ENCODE measurements around the gene PRDM16. TPM values are rescaled to one million over a fixed set of nuclear protein-coding genes. Genes with fewer than 3 reads are reported as not detected.

The PRDM16 gene
- total RNA-seq, 1 experiment from 2014 or later: not detected

DNA sequence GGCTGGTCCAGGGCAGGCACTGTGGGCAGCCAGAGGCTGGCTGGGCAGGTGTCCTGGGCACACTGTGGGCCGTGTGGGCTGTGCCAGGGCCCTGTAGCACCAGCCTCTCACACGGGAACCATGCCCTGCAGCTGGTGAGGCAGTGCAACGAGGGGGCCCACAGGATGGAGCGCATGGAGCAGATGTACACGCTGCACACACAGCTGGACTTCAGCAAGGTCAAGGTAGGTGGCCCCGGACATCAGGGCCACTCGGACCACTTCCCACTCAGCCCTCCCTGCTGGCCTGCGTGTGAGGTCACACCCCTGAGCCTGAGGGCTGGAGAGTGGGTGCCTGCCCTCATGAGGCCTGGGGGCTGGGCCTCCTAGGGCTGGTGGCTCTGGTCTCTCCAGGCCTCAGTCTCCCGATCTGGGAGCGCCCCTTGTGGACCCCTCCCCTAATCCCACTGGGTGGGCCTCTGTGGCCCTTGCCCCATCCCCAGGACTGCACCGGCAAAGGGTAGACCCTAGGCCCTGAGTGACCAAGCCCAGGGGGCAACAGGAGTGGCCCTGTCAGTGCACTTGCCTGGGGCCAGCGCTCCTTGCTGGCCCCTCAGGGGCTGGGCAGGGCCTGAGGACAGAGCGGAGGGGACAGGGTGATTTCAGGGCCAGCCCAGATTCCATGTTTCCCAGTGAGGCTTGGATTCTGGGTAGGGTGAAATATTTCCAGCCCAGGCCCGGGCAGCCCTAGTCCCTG, 407.0 kb downstream of the PRDM16 start:
- no TSS peak for BruUV-seq (replicated peaks)
- no peak overlapping the region for H3K4me3 Mint-ChIP-seq (ENCODE audit: unreplicated experiment)
- intact Hi-C loops (cut with micrococcal nuclease): no loop called here
- H3K36me3 Mint-ChIP-seq (ENCODE audit: insufficient read depth, unreplicated experiment): peaks cover 6% of the 10 kb centered on the region
- no peak overlapping the region for H3K27ac Mint-ChIP-seq (ENCODE audit: low read depth, unreplicated experiment)
- ChIA-PET POLR2A (no interaction called here), CTCF (no interaction called here)
- peaks cover 12% of the 10 kb centered on the region for H3K4me1 Mint-ChIP-seq (ENCODE audit: insufficient read depth, unreplicated experiment)
- H3K27me3 Mint-ChIP-seq (ENCODE audit: insufficient read depth, unreplicated experiment): no peaks in the 10 kb centered on the region
- TF ChIP-seq, protein P1, sequence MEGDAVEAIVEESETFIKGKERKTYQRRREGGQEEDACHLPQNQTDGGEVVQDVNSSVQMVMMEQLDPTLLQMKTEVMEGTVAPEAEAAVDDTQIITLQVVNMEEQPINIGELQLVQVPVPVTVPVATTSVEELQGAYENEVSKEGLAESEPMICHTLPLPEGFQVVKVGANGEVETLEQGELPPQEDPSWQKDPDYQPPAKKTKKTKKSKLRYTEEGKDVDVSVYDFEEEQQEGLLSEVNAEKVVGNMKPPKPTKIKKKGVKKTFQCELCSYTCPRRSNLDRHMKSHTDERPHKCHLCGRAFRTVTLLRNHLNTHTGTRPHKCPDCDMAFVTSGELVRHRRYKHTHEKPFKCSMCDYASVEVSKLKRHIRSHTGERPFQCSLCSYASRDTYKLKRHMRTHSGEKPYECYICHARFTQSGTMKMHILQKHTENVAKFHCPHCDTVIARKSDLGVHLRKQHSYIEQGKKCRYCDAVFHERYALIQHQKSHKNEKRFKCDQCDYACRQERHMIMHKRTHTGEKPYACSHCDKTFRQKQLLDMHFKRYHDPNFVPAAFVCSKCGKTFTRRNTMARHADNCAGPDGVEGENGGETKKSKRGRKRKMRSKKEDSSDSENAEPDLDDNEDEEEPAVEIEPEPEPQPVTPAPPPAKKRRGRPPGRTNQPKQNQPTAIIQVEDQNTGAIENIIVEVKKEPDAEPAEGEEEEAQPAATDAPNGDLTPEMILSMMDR (IDR thresholded peaks at IDR 0.05; ENCODE audit: unreplicated experiment): no peak
- no peak for DNase-seq (ENCODE audit: unreplicated experiment)
- no peaks in the 10 kb centered on the region for H3K9me3 Mint-ChIP-seq (ENCODE audit: unreplicated experiment)

DNA sequence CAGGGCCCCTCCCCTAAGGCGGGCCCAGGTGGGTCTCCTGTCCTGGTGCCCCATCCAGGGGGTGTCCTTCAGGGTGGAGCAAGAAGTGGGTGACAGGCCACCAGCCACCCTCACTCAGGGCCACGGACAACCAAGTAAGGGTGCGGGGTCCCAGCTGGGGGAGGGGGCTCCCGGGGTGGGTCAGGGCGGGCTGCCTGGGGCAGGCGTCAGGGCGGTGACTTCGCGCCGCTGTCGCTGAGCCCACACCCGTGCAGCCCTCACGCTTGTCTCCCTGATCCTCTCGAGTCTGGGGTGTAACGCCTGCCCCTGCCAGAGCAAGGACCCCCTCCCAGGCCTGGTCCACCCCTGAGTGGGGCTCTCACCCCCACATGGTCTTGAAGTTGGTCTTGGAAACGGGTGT, 407.7 kb downstream of the PRDM16 start:
- intact Hi-C loops (cut with micrococcal nuclease): no loop called here
- POLR2A ChIA-PET: no interaction called here
- no TSS peak for BruUV-seq (replicated peaks)
- CTCF ChIA-PET: no interaction called here
- Mint-ChIP-seq H3K36me3 (ENCODE audit: insufficient read depth, unreplicated experiment) (peaks cover 6% of the 10 kb centered on the region), H3K9me3 (ENCODE audit: unreplicated experiment) (no peaks in the 10 kb centered on the region), H3K4me1 (ENCODE audit: insufficient read depth, unreplicated experiment) (peaks cover 12% of the 10 kb centered on the region), H3K4me3 (ENCODE audit: unreplicated experiment) (no peak overlapping the region), H3K27me3 (ENCODE audit: insufficient read depth, unreplicated experiment) (no peaks in the 10 kb centered on the region), H3K27ac (ENCODE audit: low read depth, unreplicated experiment) (no peak overlapping the region)
- no peak for DNase-seq (ENCODE audit: unreplicated experiment)
- TF ChIP-seq, protein P1 (IDR thresholded peaks at IDR 0.05; ENCODE audit: unreplicated experiment): no peak

DNA sequence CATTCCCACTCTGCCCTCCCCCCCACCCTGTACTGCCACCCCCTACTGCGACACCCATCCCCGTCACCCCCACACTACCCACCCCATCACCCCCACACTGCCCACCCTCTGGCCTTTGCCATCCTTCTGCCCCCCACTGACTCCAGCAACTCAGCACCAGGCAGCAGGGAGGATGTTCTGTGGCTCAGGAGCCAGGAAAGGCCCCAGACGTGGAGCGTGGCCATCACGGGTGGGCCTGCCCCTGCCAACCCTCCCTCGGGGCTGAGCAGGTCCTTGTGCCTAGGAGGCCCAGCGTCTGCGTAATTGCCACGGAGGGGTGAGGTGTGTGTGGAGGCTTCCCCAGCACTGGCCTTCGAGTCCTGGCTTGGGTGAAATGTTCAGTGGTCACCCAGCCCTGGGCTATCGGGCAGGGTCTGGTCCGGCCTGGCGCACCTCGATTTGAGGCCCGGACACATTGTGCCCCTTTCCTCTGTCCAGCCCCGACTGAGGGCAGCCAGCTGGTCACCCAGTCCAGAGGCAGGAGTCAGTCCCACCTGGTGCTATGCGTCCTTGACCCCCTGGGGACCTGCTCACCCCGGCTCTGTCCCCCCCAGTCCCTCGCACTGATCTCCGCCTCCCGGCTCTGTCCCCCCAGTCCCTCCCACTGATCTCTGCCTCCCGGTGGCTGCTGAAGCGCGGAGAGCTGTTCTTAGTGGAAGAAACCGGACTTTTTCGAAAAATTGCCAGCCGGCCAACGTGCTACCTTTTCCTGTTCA, 408.4 kb downstream of the PRDM16 start:
- H3K4me3 Mint-ChIP-seq (ENCODE audit: unreplicated experiment): no peak overlapping the region
- no peak overlapping the region for H3K27ac Mint-ChIP-seq (ENCODE audit: low read depth, unreplicated experiment)
- TF ChIP-seq, protein P1 (IDR thresholded peaks at IDR 0.05; ENCODE audit: unreplicated experiment): no peak
- no peaks in the 10 kb centered on the region for H3K27me3 Mint-ChIP-seq (ENCODE audit: insufficient read depth, unreplicated experiment)
- H3K4me1 Mint-ChIP-seq (ENCODE audit: insufficient read depth, unreplicated experiment): peaks cover 12% of the 10 kb centered on the region
- CTCF ChIA-PET: interaction anchor here (0.6 to 0.9 kb wide), 2 partner anchors 24 to 146 kb away, joined by 3 to 4 read pairs; no protein-coding TSS in a partner anchor
- no peaks in the 10 kb centered on the region for H3K9me3 Mint-ChIP-seq (ENCODE audit: unreplicated experiment)
- peaks cover 6% of the 10 kb centered on the region for H3K36me3 Mint-ChIP-seq (ENCODE audit: insufficient read depth, unreplicated experiment)
- DNase-seq (ENCODE audit: unreplicated experiment): no peak
- intact Hi-C loops (cut with micrococcal nuclease): no loop called here
- BruUV-seq (replicated peaks): no TSS peak
- POLR2A ChIA-PET: no interaction called here

DNA sequence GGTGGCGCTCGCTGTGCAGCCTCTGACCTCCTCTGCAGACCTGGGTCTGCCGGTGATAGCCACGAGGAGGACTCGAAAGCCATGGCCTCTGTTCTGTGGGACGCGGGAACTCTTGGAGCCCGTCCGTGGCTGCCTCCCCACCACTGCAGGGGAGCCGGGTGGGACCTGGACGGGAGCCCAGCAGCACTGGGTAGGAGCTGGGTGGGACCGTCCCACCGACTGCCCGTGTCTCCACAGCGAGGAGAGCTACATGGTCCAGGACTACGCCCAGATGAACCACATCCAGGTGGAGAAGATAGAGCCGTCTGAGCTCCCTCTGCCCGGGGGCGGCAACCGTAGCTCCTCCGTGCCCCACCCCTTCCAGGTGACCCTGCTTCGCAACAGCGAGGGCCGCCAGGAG, 409.2 kb downstream of the PRDM16 start:
- TF ChIP-seq, protein P1 (IDR thresholded peaks at IDR 0.05; ENCODE audit: unreplicated experiment): no peak
- no TSS peak for BruUV-seq (replicated peaks)
- ChIA-PET CTCF (interaction anchor here (0.6 to 1.2 kb wide), 2 partner anchors 25 to 145 kb away, joined by 4 to 6 read pairs; no protein-coding TSS in a partner anchor), POLR2A (no interaction called here)
- intact Hi-C loops (cut with micrococcal nuclease): no loop called here
- H3K36me3 Mint-ChIP-seq (ENCODE audit: insufficient read depth, unreplicated experiment): peaks cover 12% of the 10 kb centered on the region
- H3K4me1 Mint-ChIP-seq (ENCODE audit: insufficient read depth, unreplicated experiment): peaks cover 8% of the 10 kb centered on the region
- no peak overlapping the region for H3K27ac Mint-ChIP-seq (ENCODE audit: low read depth, unreplicated experiment)
- no peaks in the 10 kb centered on the region for H3K27me3 Mint-ChIP-seq (ENCODE audit: insufficient read depth, unreplicated experiment)
- no peak overlapping the region for H3K4me3 Mint-ChIP-seq (ENCODE audit: unreplicated experiment)
- H3K9me3 Mint-ChIP-seq (ENCODE audit: unreplicated experiment): no peaks in the 10 kb centered on the region
- no peak for DNase-seq (ENCODE audit: unreplicated experiment)

Data from MCF 10A (cell line).